GM12891 (cell line): Measurements from ENCODE around the gene F5.
"Not testable (repeated sequence)": the region's sequence is repeated elsewhere in the genome, so short reads cannot be mapped to it uniquely, and the experiment has no call there.

ENCODE experiments used
- DNase-seq: peaks from one replicate; pipeline ENCODE4 v3.0.0; 2011; ENCODE audit warnings: low spot score; ENCODE audit not compliant: insufficient read length
- FAIRE-seq: peaks from 2 replicates; lab custom pipeline; 2011; peaks lifted over from hg19 to GRCh38; lab: Jason Lieb, UNC
- PAX5 ChIP-seq: IDR thresholded peaks from 2 replicates; pipeline ENCODE4 v1.6.1; 2011; ENCODE audit warnings: low read length, moderate library complexity, mild to moderate bottlenecking; ENCODE audit not compliant: insufficient read depth, severe bottlenecking
- POLR2A ChIP-seq: IDR thresholded peaks from 2 replicates; pipeline ENCODE4 v1.6.1; 2011; ENCODE audit warnings: low read depth, low read length, control low read depth
- POLR2AphosphoS5 ChIP-seq: IDR thresholded peaks from 2 replicates; pipeline ENCODE4 v1.6.1; 2011; ENCODE audit warnings: low read depth, low read length, control low read depth
- POU2F2 ChIP-seq: IDR thresholded peaks from 2 replicates; pipeline ENCODE4 v1.6.1; 2011; ENCODE audit warnings: low read depth, mild to moderate bottlenecking, control low read depth, low read length, moderate library complexity
- SPI1 ChIP-seq: IDR thresholded peaks from 2 replicates; pipeline ENCODE4 v1.6.1; 2011; ENCODE audit warnings: low read depth, low read length, control low read depth
- TAF1 ChIP-seq: IDR thresholded peaks from 2 replicates; pipeline ENCODE4 v1.6.1; 2011; ENCODE audit warnings: low read depth, low read length, control low read depth

Gene F5

GRCh38 chr1:169513208-169513607 lies 73.1 kb downstream of the F5 start:
- DNase-seq (no peak), FAIRE-seq (no peak)

GRCh38 chr1:169511316-169512005 lies 74.8 kb downstream of the F5 start:
- TF ChIP-seq SPI1, result no peak
- TF ChIP-seq POU2F2, result no peak
- no peak for TF ChIP-seq POLR2A
- TF ChIP-seq POLR2AphosphoS5, result no peak
- no peak for TF ChIP-seq TAF1
- TF ChIP-seq PAX5, result no peak
- FAIRE-seq (no peak), DNase-seq (no peak)

More at GRCh38 chr1:169513208-169513607, 73.1 kb downstream of the F5 start:
- no peak for TF ChIP-seq SPI1
- no peak for TF ChIP-seq POU2F2
- no peak for TF ChIP-seq POLR2A
- TF ChIP-seq PAX5, result no peak
- TF ChIP-seq TAF1, result no peak
- TF ChIP-seq POLR2AphosphoS5, result no peak

GRCh38 chr1:169510060-169510459 lies 76.2 kb downstream of the F5 start:
- FAIRE-seq (no peak), DNase-seq (no peak)
- no peak for TF ChIP-seq SPI1
- no peak for TF ChIP-seq TAF1

- no peak for TF ChIP-seq PAX5
- no peak for TF ChIP-seq POLR2A
- TF ChIP-seq POU2F2, result no peak
- TF ChIP-seq SPI1, result no peak
- TF ChIP-seq TAF1, result no peak
- no peak for TF ChIP-seq POLR2AphosphoS5
- FAIRE-seq (no peak), DNase-seq (no peak)
These were observed 76.9 kb downstream of the F5 start for GRCh38 chr1:169509354-169509753.

GRCh38 chr1:169508432-169509338 lies 77.6 kb downstream of the F5 start:
- FAIRE-seq, result no peak

GRCh38 chr1:169507413-169507812 lies 78.9 kb downstream of the F5 start:
- no peak for FAIRE-seq
- no peak for TF ChIP-seq POU2F2
- TF ChIP-seq TAF1, result no peak
- TF ChIP-seq PAX5, result no peak
- no peak for TF ChIP-seq POLR2A
- no peak for TF ChIP-seq POLR2AphosphoS5
- no peak for TF ChIP-seq SPI1

More at GRCh38 chr1:169508432-169509338, 77.6 kb downstream of the F5 start:
- TF ChIP-seq PAX5 (no peak), POLR2A (no peak), TAF1 (no peak), POLR2AphosphoS5 (no peak), POU2F2 (no peak), SPI1 (no peak)
- no peak for DNase-seq

GRCh38 chr1:169503601-169504000 lies 82.7 kb downstream of the F5 start:
- DNase-seq, FAIRE-seq: not testable (repeated sequence)

More at GRCh38 chr1:169507413-169507812, 78.9 kb downstream of the F5 start:
- DNase-seq, result no peak

GRCh38 chr1:169499807-169500206 lies 86.5 kb downstream of the F5 start:
- FAIRE-seq (no peak), DNase-seq (no peak)
- TF ChIP-seq SPI1 (no peak), POLR2A (no peak), TAF1 (no peak), POLR2AphosphoS5 (no peak), POU2F2 (no peak)

- FAIRE-seq, result no peak
- DNase-seq, result no peak
- TF ChIP-seq POU2F2 (no peak), SPI1 (no peak), TAF1 (no peak), POLR2A (no peak), PAX5 (no peak), POLR2AphosphoS5 (no peak)
These were observed 89.0 kb downstream of the F5 start for GRCh38 chr1:169497317-169497716.
